Mesothelial cell of epicardium (in vitro differentiated cells): ENCODE results near the gene FNDC3B. TPM values are rescaled to one million over a fixed set of nuclear protein-coding genes. Genes with fewer than 3 reads are reported as not detected.

Source experiments
- DNase-seq, 2 experiments: peaks; one replicate each; pipeline ENCODE4 v3.0.0; 2021; ENCODE audit warnings: low spot score in 2 of 2; ENCODE audit not compliant: unreplicated experiment in 2 of 2
- H3K27ac Mint-ChIP-seq: 2 replicates; pipeline ENCODE4 v1.8.0; 2021; ENCODE audit warnings: mixed read lengths
- H3K27me3 Mint-ChIP-seq: 2 replicates; pipeline ENCODE4 v1.8.0; 2021; ENCODE audit warnings: low read depth, mixed read lengths
- H3K36me3 Mint-ChIP-seq: 2 replicates; pipeline ENCODE4 v1.8.0; 2021; ENCODE audit warnings: mixed read lengths
- H3K4me1 Mint-ChIP-seq: 2 replicates; pipeline ENCODE4 v1.8.0; 2021; ENCODE audit warnings: mixed read lengths
- H3K4me3 Mint-ChIP-seq: 2 replicates; pipeline ENCODE4 v1.8.0; 2021; ENCODE audit warnings: mild to moderate bottlenecking, moderate library complexity, mixed read lengths
- H3K9me3 Mint-ChIP-seq: 2 replicates; pipeline ENCODE4 v1.8.0; 2021; ENCODE audit warnings: mixed read lengths
- CTCF ChIP-seq: fragments of 200-600 bp; sonication (generic); IDR thresholded peaks from one replicate; pipeline ENCODE4 v1.5.0; 2021; ENCODE audit warnings: antibody characterized with exemption; ENCODE audit not compliant: unreplicated experiment
- total RNA-seq: library from RNA; stranded (reverse); gene quantifications from 3 replicates; pipeline ENCODE4 v1.2.1, GENCODE V29; 2021

The FNDC3B gene
- total RNA-seq, 1 donor from 2014 or later, result 131 TPM

- Mint-ChIP-seq H3K27ac (no peak overlapping the region), H3K36me3 (peaks cover 47% of the 10 kb centered on the region), H3K4me1 (peaks cover 8% of the 10 kb centered on the region), H3K27me3 (no peaks in the 10 kb centered on the region), H3K9me3 (peaks cover 10% of the 10 kb centered on the region), H3K4me3 (no peak overlapping the region)
- no peak for DNase-seq
- TF ChIP-seq CTCF, result no peak
These were observed 317.0 kb downstream of the FNDC3B start for GRCh38 chr3:172356427-172356826.

GRCh38 chr3:172357850-172358754, 318.7 kb downstream of the FNDC3B start:
- Mint-ChIP-seq H3K27ac (no peak overlapping the region), H3K4me1 (peaks cover 8% of the 10 kb centered on the region), H3K27me3 (no peaks in the 10 kb centered on the region), H3K36me3 (peaks cover 48% of the 10 kb centered on the region), H3K9me3 (peaks cover 6% of the 10 kb centered on the region), H3K4me3 (no peak overlapping the region)
- TF ChIP-seq CTCF, result no peak
- DNase-seq, result no peak

- H3K9me3 Mint-ChIP-seq, result peaks cover 6% of the 10 kb centered on the region
- peaks cover 49% of the 10 kb centered on the region for H3K36me3 Mint-ChIP-seq
- H3K27ac Mint-ChIP-seq, result no peak overlapping the region
- no peaks in the 10 kb centered on the region for H3K27me3 Mint-ChIP-seq
- DNase-seq, result no peak
- no peak for TF ChIP-seq CTCF
- H3K4me1 Mint-ChIP-seq, result peaks cover 8% of the 10 kb centered on the region
- H3K4me3 Mint-ChIP-seq, result no peak overlapping the region
These were observed 319.9 kb downstream of the FNDC3B start for GRCh38 chr3:172359231-172359630.

- Mint-ChIP-seq H3K27ac (no peak overlapping the region), H3K36me3 (peaks cover 49% of the 10 kb centered on the region), H3K4me1 (peaks cover 8% of the 10 kb centered on the region), H3K9me3 (peaks cover 6% of the 10 kb centered on the region), H3K27me3 (no peaks in the 10 kb centered on the region), H3K4me3 (no peak overlapping the region)
- no peak for TF ChIP-seq CTCF
- DNase-seq, result no peak
These were observed 320.6 kb downstream of the FNDC3B start for GRCh38 chr3:172359996-172360395.

GRCh38 chr3:172362583-172362982, 323.2 kb downstream of the FNDC3B start:
- Mint-ChIP-seq H3K36me3 (peaks cover 52% of the 10 kb centered on the region), H3K27me3 (no peaks in the 10 kb centered on the region), H3K27ac (no peak overlapping the region), H3K4me1 (peaks cover 8% of the 10 kb centered on the region), H3K4me3 (no peak overlapping the region), H3K9me3 (peaks cover 6% of the 10 kb centered on the region)
- TF ChIP-seq CTCF, result no peak
- DNase-seq, result no peak
